Activated naive CD4-positive, alpha-beta T cell (primary cell): ENCODE data around the gene CDC37L1.
"Not testable (repeated sequence)": the region's sequence is repeated elsewhere in the genome, so short reads cannot be mapped to it uniquely, and the experiment has no call there.

Experiments
- DNase-seq, 4 experiments: peaks; one replicate each; lab custom pipeline; 2025; lab: John Stamatoyannopoulos, UW

Gene CDC37L1

DNA sequence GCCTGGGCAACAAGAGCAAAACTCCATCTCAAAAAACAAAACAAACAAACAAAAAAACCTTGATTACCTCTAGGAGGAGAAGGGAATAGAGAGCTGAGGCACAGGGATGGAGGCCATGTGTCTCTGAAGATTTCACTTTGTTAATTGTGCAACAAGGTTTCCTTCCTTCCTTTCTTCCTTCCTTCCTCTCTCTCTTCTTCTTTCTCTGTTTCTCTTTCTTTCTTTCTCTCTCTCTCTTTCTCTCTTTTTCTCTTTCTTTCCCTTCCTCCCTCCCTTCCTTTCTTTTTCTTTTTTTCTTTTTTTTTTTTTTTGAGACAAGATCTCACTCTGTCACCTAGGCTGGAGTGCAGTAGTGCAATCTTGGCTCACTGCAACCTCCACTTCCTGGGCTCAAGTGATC, 75.2 kb downstream of the CDC37L1 start:
- not testable (repeated sequence) for DNase-seq

DNA sequence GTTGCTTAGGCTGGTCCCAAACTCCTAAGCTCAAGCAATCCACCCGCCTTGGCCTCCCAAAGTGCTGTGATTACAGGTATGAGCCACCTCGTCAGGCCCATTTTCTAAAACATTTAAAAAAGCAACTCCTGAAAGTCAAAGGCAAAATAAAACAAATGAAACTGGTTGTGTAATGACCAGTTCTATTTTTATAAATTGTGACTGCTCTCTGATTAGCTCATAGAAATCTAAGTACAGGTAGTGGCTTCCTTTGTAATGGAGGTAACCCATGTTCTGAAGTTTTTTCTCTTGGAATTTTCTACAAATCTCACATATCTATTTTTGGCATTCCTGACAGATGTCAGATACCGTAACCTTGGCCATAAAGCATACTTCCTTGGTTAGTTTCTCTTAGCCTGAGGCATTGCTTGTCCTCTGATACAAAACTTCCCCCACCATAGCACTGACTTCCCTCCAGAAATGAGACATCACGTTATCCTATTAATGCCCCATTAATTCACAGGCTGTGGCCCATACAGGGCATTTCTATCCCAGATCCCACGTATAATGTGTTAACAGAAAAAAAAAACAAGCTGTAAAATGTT, 75.7 kb downstream of the CDC37L1 start:
- DNase-seq: no peak

DNA sequence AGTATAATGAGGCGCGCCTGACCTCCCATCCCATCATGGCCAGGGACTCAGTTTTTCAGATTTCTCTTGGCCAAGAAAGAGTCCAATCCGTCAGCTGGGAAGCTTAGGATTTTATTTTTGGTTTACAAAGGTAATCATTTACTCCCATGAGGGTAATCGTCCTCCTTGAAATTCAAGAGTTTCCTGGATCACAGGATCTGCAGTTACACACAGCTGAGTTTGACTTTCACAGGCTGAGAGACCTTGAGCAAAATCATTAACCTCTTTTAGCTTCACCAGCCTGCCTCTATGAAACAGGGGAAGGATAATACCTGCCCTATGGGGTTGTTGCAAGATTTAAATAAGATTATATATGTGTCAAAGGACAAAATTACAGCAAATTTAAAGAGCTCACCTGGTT, 77.1 kb downstream of the CDC37L1 start:
- DNase-seq: no peak
